ENCODE measurements around the gene RAB3GAP2. TPM values are rescaled to one million over a fixed set of nuclear protein-coding genes. Genes with fewer than 3 reads are reported as not detected.
"Not testable (repeated sequence)": the region's sequence is repeated elsewhere in the genome, so short reads cannot be mapped to it uniquely, and the experiment has no call there.

RAB3GAP2 gene
- total and polyA plus RNA-seq, 10 of the 15 experiments (the other 5 are each of a cell fraction or from before 2014, with no cell fraction given) = 11.9 to 51.1 (median 24.4) TPM

GRCh38 chr1:220204758-220205157, 67.5 kb downstream of the RAB3GAP2 start:
- H3K79me2 ChIP-seq (ENCODE audit: control insufficient read depth, insufficient read depth, low read length); H3K27me3 ChIP-seq (replicated peaks in 1 of 2; ENCODE audit: control insufficient read depth in 2 of 2, insufficient read depth in 2 of 2, low read length in 1 of 2); POLR2A ChIA-PET; FAIRE-seq; H2AFZ ChIP-seq (ENCODE audit: control insufficient read depth, low read depth, low read length); BruUV-seq (replicated peaks); intact Hi-C loops (cut with micrococcal nuclease; ENCODE audit: unreplicated experiment); DNase-seq (ENCODE audit: low read depth, low spot score); H3K4me2 ChIP-seq (ENCODE audit: control insufficient read depth, insufficient read depth); H3K9ac ChIP-seq (ENCODE audit: control insufficient read depth, insufficient read depth, low read length); H3K4me1 ChIP-seq (ENCODE audit: control insufficient read depth, insufficient read depth, low read length); RAD21 ChIA-PET (ENCODE audit: unreplicated experiment); ATAC-seq; H3K9me3 ChIP-seq (replicated peaks; ENCODE audit: control insufficient read depth, insufficient read depth, low read length); H3K4me3 ChIP-seq; H4K20me1 ChIP-seq (ENCODE audit: control insufficient read depth, insufficient read depth); H3K27ac ChIP-seq (ENCODE audit: control insufficient read depth, insufficient read depth); in situ Hi-C loops (cut with MboI): not testable (repeated sequence)
- peaks cover 4 to 15% of the 10 kb centered on the region in 2 experiments; a peak in 3 of 4 replicates for H3K36me3 ChIP-seq (ENCODE audit: control insufficient read depth in 2 of 2, insufficient read depth in 2 of 2, low read length in 1 of 2)
- no CpG with 5 or more reads among the region's 2 CpGs for WGBS (ENCODE audit: insufficient coverage, insufficient replicate concordance, low lambda C conversion rate, missing lambda C conversion rate)
- ChIA-PET SMC1A (ENCODE audit: uncharacterized antibody, unreplicated experiment) (interaction anchor here (1.2 to 2.1 kb wide), 3 partner anchors 11 to 15 kb away, joined by 3 to 6 read pairs (median 5); no protein-coding TSS in a partner anchor), CTCF (interaction anchor here (0.9 to 1.6 kb wide), 3 partner anchors 13 to 24 kb away, joined by 4 to 6 read pairs (median 4); no protein-coding TSS in a partner anchor)

DNA sequence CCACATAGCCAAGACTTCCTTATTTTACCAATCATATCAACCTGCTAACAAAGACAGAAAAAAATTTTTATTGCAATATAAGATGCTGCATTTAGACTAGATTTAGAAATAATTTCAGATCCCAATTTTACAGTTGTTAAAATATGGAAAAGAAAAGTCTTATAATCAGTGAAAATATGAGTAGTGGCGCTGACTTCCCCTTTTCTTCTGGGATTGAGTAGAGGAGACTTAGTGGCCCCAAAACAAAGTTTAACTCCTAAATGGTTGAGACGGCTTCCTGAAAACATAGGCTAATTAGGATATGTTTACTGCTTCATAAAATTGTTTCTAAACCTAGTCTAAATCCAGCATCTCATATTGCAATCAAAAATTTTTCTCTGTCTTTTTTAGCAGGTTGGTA, 68.4 kb downstream of the RAB3GAP2 start:
- ChIA-PET POLR2A (no interaction called here), RAD21 (ENCODE audit: unreplicated experiment) (no interaction called here), SMC1A (ENCODE audit: uncharacterized antibody, unreplicated experiment) (no interaction called here), CTCF (interaction anchor here (1.4 kb wide), 1 partner anchor 15 kb away, joined by 3 read pairs; no protein-coding TSS in a partner anchor)
- Histone ChIP-seq H3K4me3 (no peak overlapping the region), H3K79me2 (ENCODE audit: control insufficient read depth, insufficient read depth, low read length) (no peaks in the 10 kb centered on the region), H3K27ac (ENCODE audit: control insufficient read depth, insufficient read depth) (no peak overlapping the region), H3K36me3 (ENCODE audit: control insufficient read depth in 2 of 2, insufficient read depth in 2 of 2, low read length in 1 of 2) (peaks cover 4 to 15% of the 10 kb centered on the region in 2 experiments; a peak in 3 of 4 replicates), H3K9me3 (replicated peaks; ENCODE audit: control insufficient read depth, insufficient read depth, low read length) (peaks cover 2% of the 10 kb centered on the region; the same call in 1 of the 3 replicates), H3K4me2 (ENCODE audit: control insufficient read depth, insufficient read depth) (no peak overlapping the region), H4K20me1 (ENCODE audit: control insufficient read depth, insufficient read depth) (no peaks in the 10 kb centered on the region), H3K4me1 (ENCODE audit: control insufficient read depth, insufficient read depth, low read length) (no peaks in the 10 kb centered on the region), H2AFZ (ENCODE audit: control insufficient read depth, low read depth, low read length) (no peak overlapping the region), H3K27me3 (replicated peaks in 1 of 2; ENCODE audit: control insufficient read depth in 2 of 2, insufficient read depth in 2 of 2, low read length in 1 of 2) (no peaks in the 10 kb centered on the region), H3K9ac (ENCODE audit: control insufficient read depth, insufficient read depth, low read length) (no peak overlapping the region)
- TF ChIP-seq KAT2A (conservative IDR thresholded peaks at IDR 0.05; ENCODE audit: control insufficient read depth, low read depth, low read length) (no peak), SPI1 (IDR thresholded peaks at IDR 0.05; ENCODE audit: borderline replicate concordance, insufficient read depth, low read depth, low read length) (0 out of 2 replicates have a peak, but pooled peaks have one; percentile 16)
- 100% methylated on average over 2 of the region's 2 CpGs for WGBS (ENCODE audit: insufficient coverage, insufficient replicate concordance, low lambda C conversion rate, missing lambda C conversion rate)
- no TSS peak for BruUV-seq (replicated peaks)
- no peak for DNase-seq (ENCODE audit: low read depth, low spot score)
- intact Hi-C loops (cut with micrococcal nuclease; ENCODE audit: unreplicated experiment) = no loop called here
- FAIRE-seq = no peak
- in situ Hi-C loops (cut with MboI) = no loop called here
- ATAC-seq = no peak
